ENCODE data around the gene CCDC14.
"Not testable (repeated sequence)": the region's sequence is repeated elsewhere in the genome, so short reads cannot be mapped to it uniquely, and the experiment has no call there.

Gene CCDC14

DNA sequence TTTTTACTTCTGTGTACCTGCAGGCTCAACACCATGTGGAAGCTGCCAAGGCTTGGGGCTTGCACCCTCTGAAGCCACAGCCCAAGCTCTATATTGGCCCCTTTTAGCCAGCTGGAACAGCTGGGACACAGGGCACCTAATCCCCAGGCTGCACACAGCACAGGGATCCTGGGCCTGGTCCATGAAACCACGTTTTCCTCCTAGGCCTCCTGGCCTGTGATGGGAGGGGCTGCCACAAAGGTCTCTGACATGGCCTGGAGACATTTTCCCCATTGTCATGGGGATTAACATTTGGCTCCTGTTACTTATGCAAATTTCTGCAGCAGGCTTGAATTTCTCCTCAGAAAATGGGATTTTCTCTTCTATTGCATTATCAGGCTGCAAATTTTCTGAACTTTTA lies 70.0 kb downstream of the CCDC14 start:
- DNase-seq: not testable (repeated sequence)

DNA sequence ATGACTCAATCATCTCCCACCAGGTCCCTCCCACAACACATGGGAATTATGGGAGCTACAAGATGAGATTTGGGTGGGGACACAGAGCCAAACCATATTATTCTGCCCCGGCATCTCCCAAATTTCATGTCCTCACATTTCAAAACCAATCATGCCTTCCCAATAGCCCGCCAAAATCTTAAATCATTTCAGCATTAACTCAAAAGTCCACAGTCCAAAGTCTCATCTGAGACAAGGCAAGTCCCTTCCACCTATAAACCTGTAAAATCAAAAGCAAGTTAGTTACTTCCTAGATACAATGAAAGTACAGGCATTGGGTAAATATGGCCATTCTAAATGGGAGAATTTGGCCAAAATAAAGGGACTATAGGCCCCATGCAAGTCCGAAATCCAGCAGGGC lies 70.9 kb downstream of the CCDC14 start:
- not testable (repeated sequence) for DNase-seq

DNA sequence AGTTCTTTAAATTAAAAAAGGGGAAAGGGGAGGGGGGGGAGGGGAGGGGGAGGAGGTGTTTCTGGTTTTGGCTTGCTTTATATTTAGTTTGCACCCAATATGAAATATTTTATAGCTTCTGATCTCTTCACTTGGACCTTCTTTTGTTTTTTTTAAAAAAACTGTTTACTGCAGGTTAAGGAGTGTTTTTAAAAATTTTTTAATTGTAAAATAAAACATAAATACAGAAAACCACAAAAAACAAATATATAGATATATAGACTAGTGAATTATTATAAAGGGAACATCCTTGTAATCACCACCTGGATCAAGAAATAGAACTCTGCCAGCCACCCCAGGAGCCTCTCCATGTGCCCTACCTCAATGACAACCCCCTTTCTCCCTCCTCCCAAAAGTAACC lies 76.0 kb downstream of the CCDC14 start:
- DNase-seq: no peak

DNA sequence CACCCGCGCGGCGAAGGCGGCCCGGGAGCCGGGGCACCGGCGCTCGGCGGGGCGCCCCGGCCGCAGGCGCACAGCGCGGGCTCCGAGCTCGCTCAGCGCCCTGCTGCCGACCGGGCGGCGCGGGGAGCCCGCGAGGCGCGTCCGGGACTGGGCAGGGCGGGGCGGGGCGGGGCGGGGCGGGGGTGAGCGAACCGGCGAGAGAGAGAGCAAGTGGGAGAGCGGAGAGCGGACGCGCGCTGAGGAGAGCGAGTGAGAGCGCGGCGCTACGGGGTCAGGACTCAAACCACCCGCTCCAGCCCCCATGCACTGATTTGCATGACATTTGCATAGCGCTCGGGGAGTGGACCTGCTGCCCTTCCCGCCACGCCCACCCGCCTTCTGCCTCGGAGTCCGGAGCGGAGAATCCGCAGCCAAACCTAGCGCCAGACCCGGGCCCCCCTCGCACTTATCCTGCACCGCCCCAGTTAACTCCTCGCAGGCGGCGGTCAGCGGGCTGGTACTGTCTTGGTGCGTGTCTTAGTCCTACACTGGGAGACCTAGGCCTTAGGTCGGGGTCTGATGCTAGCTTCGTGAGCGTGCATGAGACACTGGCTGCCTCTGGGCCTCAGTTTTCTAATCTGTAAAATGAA lies 76.7 kb downstream of the CCDC14 start, which contains the start of gene MYLK:
Gene MYLK (minus strand): TSS at position 130 of the 629 bp plus-strand sequence. CDS start 90,491 bp downstream, outside the sequence.
- peak; percentile 99 for DNase-seq

DNA sequence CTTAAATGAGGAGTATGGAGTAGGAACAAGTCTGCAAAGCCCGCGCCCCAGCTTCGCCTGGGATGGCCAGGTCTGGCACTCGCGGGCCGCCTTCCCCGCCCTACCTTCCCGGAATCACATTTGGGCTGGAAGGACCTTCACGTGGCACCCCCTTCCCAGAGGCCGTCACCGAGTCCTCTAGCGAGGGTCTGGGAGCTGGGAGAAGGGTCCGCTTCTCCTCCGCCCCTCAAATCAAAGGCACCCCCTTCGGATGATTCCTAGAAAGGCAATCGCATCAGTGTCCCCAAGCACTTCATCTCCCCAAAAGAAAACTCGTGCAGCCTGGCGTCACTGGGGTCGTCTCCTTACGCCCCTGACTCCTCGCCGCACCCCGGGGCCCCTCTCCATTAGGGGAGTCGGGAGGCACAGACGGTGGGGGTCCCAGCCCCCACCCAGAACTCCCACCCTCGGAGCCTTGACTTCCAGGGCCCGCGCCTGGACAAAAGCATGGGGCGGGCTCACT lies 77.3 kb downstream of the CCDC14 start:
- DNase-seq: no peak

DNA sequence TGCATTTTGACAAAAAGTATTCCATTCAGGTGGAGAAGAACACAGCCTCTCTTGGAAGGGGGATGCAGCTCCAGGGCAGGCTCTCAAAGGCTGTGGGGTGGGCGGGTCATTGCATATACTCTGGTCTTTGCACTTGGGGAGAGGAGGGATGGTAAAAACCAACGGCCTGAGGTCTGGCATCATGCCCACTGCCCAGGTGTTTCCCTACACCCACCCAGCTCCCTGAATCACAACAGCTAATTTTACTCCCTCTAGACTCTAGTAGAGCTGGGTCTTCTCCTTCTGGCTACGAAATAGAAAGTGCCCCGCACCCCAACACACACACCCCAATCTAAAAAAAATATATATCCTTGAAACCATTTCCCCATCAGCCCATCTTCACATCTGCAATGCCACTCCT lies 77.9 kb downstream of the CCDC14 start:
- DNase-seq: peak; percentile 51

DNA sequence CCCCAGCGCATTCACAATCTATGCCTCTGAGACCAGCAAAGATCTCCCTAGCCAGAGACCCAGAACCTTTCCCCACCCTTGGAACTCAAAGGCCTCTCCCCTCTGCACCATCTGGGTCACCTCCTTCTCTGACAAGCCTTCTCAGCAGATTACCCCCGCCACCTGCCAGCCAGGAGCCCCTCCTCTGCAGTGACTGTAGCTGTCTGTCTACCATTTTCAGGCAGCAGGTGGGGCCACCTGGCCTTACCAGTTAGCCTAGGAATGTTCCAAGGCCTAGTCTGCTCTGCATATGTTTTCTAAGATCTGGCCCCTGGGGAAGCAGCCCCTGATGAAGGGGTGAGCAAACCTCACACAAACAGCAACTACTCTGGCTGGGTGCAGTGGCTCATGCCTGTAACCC lies 79.3 kb downstream of the CCDC14 start:
- peak; percentile 87 for DNase-seq

DNA sequence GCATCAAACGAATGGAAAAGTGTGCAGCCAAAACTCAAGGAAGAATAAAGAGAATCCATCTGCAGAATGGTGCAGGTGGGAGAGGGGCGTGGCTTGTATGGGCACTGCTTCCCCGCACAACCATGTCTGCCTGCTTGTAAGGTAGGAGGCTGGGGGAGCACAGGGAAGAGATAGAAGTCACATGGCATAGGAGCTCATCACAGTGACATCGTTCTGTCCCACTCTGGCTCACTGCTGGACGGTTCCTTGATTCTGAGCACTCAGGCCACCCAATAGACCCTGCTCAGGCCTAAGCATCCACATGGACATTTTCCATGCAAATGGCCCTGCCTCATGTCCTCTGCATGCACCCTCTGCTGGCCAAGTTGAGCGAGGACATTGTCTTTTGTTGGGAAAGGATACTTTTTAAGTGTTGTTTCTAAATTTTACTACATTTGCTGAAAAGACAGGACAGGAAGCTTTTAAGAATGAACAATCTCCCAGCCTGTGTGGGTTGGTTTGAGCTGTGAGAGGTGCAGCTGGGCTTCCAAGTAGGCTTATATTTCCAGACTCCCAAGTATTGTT lies 79.9 kb downstream of the CCDC14 start:
- DNase-seq: peak; percentile 94

DNA sequence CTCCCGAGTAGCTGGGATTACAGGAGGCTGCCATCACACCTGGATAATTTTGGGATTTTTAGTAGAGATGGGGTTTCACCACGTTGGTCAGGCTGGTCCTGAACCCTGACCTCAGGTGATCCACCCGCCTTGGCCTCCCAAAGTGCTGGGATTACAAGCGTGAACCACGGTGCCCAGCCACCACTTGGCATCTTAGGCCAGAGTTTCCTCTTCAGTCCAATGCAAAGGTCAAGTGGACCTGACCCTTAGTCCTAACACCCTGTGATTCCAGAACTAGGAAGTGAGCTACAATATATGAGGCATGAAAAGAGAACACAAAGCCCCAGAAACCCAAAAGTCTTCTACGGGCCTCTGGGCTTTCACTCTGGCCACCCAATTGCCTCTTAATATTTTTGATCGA lies 82.2 kb downstream of the CCDC14 start:
- DNase-seq: no peak

DNA sequence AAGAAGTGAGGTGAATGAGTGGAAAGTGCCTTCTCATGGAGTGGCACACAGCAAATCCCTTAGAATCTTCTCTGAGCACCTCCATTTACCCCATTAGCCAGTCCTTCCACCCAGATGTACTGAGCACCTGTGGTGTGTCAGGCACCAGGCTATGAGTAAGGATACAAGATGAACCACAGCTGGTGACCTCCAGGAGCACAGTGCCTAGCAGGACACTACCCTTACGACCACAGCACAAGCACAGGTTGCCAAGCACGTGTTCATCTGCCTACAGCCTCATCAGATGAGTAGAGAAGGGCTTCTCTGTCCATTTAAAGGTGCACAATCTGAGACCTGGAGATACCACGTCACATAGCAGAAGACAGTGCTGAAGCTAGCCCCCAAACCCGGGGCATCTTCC lies 83.1 kb downstream of the CCDC14 start:
- no peak for DNase-seq

DNA sequence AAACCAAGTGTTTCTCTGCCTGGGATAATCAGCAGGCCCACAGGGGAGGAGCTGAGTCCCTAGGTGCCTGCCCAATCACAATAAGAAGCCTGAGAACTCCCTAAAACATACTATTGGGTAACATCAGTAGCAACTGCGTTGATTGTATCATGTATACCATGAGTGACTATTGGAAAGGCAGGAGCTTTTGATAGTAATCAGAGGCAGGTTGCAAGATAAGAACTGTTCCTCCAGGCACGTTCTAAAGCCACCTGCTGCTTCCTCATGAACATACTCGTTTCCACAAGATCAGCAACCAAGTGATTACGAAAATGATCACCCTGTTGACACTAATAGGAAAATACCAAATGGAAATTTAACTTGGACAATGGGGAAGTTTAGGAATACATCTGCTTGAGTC lies 83.6 kb downstream of the CCDC14 start:
- no peak for DNase-seq

DNA sequence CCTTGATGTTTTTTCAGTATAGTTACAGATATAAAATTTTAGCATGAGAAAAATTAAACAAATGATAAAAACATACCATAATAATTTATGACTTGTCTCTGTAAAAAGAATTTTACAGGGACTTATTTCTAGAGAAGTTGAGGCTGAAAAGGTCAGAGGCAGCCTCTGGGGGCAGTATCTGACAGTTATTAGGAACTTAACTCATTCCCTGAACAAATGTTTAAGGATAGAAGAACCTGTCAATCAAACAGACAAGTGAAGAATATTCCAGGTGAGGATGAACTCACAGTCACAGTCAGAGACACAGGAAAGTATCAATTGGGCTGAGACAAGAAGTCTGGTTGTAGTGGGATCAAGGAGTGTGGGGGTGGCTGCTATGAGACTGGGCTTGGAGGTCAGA lies 84.2 kb downstream of the CCDC14 start:
- DNase-seq: no peak

DNA sequence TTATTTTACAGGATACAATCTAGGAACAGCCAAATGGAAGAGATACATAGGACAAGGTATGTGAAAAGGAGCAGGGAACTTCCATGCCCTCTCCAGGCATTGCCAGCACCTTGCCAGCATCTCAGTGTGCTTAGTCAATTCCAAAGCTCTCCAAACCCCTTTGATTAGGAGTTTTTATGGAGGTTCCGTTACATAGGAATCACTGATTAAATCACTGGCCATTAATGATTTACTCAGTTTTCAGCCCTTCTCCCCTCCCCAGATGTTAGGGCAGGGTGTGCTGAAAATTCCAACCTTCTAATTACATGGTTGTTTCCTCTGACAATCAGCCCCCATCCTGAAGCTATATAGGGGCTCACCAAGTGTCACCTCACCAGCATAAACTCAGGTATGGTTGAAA lies 88.4 kb downstream of the CCDC14 start:
- no peak for DNase-seq

DNA sequence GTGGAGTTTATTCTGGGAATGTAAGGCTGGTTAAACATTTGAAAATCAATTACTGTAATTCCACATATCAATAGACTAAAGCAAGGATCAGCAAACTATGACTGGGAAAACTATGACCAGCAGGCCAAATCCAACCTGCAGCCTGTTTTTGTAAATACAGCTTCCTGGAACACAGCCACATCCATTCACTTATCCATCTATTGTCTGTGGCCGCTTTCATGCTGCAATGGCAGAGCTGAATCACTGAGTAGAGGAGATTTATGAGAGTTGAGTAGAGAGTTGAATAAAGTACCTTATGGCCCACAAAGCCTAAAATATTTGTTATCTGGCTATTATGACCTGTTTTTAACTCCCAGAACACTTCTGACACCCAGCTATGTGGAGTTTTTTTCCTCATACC lies 89.1 kb downstream of the CCDC14 start:
- peak; percentile 33 for DNase-seq

DNA sequence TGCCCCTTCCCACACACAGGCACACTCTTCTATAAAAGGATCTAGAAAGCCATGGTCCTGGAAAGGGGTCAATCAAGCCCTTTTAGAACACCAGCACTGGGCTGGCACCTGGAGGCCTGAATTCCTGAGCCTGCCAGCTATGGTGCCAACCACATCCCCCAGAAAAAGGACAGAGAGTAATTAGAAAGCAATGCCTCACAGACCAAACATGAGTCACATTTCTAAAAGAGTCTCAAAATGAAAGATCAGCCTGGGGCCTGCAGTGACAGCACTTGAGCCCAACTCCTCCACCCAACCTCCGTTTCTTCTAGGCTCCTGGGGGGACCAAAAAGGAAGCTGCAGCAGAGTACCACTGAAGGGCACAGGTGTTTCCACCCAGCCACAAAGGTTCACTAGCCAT lies 91.0 kb downstream of the CCDC14 start:
- no peak for DNase-seq

DNA sequence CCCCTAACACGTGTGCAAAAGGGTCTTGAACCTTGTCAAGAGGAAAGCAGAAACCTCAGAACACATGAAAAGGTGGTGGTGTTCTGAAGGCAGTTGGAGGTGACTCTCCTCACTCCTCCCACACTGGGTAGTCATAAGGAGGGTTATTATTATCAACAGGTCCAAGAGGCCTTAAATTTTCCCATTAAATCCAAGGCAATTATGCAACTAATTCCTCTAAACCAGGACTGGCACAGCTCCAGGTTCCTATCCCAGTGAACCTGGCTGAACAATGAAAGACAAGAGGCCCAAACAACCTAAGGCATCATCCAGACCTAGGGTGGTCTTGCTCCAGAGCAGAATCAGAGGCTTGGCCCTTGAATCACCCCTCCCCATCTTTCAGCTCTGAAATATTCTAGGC lies 91.9 kb downstream of the CCDC14 start:
- DNase-seq: no peak

DNA sequence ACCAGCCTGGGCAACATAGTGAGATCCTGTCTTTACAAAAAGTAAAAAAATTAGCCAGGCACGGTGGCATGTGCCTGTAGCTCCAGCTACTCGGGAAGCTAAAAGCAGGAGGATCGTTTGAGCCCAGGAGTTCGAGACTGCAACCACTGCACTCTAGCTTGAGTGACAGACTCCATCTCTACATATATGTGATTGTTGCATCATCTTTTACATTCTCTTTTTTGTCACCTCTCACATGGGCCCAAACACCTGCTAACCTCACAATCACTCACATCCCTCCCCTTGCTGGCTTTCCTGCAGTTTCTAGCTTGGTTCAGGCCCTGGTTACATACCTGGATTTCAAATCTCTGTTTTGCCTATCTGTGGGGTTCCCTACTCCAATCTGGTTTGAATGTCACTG lies 96.3 kb downstream of the CCDC14 start:
- DNase-seq: no peak
